ENCODE data around the gene ERC2.
"Not testable (repeated sequence)": the region's sequence is repeated elsewhere in the genome, so short reads cannot be mapped to it uniquely, and the experiment has no call there.

ERC2 gene

DNA sequence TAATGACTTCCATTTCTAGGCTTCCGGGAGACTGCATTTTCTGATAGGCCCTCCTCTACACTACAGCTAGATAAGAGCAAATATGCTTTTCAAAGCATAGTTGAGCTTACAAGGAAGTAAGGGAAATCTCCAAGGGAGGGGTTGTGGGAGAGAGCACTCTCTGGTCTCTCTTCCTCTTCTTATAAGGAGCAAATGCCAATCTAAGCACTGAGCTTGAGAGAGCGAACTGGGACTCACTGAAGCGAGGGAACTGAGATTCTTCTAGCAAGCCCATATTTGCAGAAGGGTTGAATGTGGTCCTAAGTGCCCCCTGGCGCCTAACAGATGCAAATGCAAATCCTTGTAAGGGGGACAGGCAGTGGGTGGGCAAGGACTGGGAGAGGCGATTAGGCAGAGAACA is 164.8 kb downstream of the ERC2 start:
- DNase-seq, result peak; percentile 7

DNA sequence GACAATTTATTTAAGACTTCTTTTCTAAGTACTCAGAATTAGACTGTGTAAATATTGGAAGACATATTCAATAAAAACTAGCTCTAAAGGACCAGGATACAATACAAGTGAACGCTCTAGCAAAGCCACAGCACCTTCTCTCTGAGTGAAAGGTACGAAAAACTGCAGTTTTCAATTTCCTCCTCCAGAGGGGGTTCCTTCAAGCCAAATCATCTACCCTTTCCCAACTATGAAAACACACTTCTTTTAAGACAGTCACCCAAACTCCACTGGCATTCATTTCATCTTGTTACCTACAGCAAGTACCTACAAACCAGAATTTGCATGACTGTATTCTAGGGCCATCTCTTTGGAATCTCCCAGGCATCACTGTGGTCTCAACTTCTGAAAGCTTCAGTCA is 165.8 kb downstream of the ERC2 start:
- no peak for DNase-seq

DNA sequence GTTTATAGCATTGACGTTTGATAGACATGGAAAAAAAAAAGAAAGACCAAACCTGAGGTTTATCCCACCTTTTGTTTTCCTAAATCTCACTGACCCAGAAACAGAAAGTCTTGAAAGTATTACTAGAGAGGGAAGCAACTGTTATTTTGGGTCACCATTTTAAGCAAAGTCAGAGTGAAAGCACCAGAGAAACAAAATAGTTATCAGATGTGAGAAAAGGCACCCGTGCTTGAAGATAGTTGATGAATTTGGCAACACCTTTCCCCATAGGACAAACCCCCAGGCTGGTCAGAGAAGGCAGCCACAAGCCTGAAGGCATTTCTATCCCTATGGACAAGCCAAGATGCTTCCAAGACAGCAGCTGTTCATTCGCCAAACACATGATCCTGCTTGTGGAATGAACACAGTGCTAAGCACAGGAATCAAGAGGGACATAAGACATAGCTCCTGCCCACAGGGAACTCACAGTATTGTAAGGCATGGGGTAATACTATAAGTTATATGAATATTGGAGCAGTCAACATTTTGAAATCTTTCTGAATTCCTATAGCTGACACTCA is 170.9 kb downstream of the ERC2 start:
- no peak for DNase-seq

DNA sequence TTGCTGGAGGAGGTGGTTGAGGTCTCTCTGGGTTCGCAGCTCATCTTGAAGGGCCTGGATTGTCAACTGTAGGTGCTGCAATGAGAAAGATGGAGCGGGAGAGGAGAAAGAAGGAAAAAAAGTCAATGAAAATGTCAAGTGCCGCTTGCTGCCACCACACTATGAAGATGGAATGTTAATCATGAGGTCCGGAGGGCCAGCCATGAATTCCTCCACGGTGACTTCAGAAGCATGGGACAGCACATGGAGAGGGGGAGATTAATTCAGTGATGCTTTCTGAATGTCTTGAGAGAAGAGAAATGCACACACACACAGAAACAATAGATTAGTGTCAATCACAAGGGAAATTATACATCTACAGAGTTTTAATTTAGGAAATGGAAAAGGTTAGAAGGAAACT is 171.9 kb downstream of the ERC2 start:
- DNase-seq, result no peak

DNA sequence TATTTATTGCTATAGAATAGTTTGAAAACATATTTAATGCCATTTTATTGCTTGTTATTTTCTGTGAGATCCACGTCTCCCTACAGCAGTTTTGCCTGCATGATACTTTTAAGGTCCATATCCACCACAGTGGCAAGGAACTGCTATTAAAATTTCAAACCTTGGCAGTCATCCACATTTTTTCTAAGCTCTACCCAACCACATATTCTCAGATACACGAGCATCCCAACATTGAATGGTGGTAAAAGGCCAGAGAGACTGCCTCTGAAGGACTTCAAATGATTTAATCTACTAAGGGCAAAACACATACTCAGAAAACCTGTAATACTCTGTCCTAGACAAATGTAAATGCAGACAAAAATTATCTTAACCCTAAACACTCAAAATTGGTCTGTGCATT is 173.1 kb downstream of the ERC2 start:
- no peak for DNase-seq

DNA sequence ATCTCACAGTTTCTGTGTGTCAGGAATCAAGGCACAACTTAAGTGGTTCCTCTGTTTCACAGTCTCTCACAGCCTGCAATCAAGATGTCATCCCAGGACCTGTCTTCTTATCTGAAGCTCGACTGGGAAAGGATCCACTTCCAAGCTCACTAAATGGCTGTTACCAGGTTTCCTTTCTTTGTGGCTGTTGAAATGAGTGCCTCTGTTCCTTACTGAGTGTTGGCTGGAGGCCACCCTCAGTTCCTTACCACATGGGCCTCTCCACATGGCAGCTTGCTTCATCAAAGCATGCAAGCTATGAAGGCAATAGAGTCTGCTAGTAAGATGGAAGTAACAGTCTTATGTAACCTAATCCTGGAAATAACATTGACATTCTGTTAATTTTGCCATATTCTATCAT is 174.0 kb downstream of the ERC2 start:
- DNase-seq, result no peak

DNA sequence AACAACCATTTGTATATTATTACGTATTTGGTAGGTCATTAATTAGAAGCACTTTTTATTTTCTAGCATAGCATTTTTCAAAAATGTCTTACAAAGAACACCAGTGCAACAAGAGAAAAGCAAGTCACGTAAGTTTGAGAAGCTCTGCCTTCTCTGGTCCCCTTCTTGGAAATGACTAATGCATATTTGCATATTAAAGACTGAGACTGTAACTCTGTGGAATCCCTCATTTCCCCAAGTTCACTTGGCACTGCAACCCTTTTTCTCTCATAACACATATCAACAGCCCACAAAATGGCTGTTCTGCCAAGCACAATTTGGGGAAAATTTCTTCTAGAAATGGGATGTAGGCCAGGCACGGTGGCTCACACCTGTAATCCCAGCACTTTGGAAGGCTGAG is 176.3 kb downstream of the ERC2 start:
- no peak for DNase-seq

DNA sequence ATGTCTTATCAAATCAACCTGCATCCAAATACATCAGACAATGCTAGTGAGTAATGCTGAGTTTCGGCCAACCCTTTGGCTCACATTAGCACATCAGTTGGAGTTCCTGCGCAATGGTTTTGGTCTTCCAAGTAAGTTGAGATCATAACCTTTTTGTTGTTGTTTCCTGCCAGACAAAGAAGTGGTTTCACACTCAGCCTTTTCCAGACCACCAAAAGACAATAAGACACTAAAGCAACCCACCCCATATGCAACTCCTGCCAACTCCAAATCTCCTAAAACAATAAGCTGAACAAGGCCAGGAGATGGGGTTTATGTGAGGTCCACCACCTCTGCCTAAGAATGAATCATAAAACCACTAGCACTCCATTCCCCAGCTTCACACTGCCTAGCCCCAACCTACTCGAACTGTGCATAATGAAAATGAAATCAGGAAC is 177.0 kb downstream of the ERC2 start:
- DNase-seq, result no peak

DNA sequence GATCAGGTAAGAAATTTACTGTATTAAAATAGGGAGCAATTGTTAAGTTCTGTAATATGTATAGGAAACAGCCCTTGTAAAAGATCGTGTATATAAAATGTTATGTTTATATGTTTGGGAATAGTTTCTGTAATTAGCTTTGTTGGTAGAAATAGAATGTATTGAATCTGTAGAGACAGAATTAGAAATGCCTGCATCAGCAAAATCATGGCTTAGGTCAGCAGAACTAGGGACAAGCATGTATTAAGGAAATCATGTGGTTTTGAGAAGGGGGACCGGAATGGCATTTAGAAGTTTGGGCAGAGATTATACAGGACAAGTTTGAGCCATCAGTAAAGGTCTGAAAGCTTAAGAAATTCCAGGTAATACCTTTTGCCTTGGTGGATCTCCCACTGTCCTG is 177.9 kb downstream of the ERC2 start:
- no peak for DNase-seq

DNA sequence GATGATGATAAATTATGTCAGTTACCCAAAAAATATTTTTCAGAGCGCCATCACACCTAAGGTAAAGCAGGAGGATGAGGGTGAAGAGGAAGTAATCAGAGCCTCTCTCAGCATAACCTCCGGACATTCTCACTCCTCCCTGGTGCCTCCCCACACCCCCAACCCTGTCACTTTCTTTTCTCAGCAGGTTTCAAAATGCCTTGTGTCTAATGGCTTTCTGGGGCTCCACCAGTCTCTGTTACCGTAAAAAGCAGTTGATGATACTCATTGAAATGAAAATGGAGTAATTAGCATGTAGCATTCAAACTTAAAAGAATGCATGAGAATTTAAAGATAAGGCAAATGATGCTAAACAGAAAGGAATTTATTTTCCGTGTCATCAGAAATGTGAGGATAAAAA is 180.0 kb downstream of the ERC2 start:
- no peak for DNase-seq

DNA sequence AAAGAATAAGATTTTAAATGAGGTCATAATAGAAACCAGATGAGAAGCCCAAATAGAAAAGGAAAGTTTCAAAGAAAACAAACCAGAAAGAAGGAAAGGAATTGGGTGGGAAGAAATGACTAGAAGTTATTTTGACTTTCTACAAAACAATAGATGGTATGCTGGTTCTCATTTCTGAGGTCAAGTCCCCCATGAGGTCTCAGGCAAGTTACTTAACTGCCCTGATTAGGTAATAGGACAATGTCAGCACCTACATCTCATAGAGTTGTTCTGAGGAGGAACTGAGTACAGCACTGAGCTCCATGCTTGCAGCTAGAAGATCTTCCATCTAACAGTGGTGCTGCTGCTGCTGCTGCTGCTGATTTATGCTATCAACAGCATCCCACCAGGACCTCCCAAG is 185.9 kb downstream of the ERC2 start:
- DNase-seq, result no peak

DNA sequence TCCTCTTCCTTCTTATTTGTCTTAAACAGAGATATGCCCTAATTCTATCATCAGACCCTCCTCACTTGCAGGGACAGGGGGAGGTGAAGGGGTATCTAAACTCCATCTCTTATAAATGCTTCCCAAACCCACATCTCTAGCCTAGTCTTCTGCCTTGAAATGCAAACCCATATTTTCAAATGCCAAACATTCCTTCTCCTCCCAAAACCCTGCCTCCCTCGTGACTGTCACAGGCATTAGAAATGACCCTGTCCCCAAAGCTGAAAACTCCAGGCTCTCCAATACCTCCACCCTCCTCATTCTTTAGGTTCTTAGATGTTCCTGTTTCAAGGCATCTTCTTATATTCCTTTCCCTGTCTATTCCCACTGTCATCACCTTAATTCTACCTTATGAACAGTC is 191.0 kb downstream of the ERC2 start:
- DNase-seq, result no peak

DNA sequence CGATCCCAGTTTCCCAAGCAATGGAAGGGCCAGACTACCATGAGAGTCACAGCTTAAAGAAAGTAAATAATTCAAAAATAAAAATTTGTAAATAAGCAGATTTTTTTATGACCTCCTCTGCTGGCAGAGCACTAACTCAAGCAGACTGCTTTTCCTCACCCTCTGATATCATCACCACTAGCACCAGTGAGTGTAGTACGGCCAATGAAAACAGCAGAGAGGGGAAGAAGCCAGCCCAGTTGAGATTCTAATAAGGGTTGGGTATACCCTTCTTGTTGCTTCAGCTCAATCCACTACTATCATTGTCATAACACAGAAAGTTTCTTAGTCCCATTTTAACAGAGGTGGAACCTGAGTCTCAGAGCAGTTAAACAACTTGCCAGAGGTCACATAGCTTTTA is 193.1 kb downstream of the ERC2 start:
- no peak for DNase-seq

DNA sequence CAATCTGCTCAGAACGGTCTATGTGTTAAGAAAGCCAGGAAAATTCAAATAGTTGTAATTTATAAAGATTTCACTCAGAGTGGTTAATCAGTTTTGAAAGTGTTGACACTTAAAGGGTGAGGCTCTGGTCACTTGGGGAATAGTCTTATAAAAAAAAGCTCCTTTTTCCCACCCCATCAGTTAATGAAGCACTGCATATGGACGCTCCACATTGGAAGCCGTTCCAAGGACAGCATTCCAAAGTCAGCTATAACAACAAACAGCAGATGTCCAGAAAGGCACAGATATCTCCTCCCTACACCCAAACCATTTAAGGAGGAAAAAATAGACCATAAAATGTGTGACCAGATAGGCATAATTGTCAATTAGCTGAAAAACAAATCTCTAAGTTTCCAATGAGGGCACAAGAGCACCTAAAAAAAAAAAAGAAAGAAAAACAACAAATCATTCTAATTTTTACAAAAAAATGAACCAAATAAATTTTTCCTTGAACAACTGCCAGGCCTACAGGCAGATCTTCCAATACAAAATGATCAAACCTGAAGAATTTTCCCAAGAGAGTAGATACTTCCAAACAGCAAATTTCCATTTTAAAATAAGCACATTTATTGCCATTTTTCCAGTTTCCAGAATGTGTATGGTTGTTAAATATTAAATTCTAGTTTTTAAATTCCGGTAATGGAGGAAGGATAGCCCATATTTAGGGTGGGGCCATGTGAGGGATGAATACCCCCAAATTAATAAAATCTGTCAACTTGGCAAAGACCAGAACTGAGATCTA is 198.3 kb downstream of the ERC2 start:
- DNase-seq, result no peak

DNA sequence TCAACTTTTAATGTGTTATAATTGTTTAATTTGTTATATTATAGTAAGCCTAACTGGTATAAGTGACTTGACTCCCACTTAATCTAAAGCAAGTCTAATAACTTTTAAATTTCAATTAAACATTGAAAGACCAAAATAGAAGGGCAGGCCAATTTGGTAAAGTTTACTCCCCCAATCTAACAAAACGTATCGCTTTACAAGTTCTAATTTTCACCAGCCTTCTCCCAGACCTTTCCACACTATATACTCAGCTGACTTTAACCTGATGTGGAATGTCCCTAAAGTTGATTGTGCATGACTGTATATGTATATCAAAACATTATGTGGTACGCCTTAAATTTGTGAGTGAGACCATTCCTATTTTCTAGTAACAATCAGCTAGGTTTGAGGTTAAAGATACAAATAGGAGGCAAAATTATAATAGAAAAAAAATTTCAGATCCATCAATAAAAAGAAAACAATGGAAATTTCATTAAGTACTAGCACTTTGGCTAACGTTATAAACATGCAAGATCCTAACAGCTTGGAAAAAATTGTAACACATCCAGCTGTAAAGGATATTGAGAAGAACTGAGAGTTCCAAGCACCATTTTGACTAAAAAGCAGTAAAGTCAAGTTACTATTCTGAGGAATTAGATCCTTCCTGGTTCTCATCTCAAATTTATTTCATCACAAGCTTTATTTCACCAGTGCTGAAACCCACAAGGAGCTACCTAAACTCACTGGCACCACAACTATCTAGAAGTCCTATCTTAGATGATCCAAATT is 199.5 kb downstream of the ERC2 start:
- no peak for DNase-seq

DNA sequence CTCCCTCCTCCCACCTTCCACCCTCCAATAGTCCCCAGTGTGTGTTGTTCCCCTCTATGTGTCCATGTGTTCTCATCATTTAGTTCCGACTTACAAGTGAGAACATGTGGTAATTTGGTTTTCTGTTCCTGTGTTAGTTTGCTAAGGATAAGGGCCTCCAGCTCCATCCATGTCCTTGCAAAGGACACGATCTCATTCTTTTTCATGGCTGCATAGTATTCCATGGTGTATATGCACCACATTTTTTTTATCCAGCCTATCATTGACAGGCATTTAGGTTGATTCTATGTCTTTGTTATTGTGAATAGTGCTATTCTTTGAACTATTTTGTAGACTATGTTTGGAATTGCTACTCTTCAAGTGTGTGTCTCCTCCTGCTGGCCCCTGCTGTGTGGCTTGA is 206.4 kb downstream of the ERC2 start:
- not testable (repeated sequence) for DNase-seq

DNA sequence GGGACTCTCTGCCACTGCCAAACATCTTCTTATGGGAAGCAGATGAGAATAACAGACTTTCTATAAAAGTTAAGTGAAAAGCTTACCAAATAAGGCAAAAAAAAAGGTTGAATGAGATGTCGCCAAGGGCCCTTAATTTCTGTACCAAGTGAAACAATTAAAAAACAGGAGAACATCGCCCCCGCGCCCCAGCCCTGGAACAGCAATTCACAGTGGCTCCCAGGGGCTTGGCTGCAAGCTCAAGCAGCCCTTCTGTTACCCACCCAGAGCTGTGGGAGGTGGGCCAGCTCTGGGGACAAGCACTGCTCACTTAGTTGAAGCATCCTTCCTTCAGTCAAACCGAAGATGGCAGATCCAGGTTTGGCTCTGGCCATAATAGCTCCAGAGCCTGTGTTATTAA is 208.0 kb downstream of the ERC2 start:
- DNase-seq, result no peak

DNA sequence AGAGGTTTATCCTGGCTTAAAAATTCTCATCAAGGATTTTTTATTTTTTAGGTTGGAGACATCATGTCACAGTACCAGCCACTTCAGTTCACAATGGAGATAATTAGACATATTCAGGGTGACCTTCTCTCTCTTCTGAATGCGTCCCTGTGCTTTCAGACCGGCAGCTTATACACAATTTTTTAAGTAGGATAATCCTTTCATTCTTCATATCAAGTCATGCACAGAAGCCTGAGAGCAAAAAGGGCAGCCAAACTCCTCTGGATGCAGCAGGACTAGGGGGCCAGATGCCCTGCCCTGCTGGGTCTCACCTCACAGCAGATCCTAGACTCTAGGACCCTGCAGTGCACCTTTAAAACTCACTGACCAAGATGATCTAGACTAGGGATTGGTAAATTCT is 210.4 kb downstream of the ERC2 start:
- DNase-seq, result no peak

DNA sequence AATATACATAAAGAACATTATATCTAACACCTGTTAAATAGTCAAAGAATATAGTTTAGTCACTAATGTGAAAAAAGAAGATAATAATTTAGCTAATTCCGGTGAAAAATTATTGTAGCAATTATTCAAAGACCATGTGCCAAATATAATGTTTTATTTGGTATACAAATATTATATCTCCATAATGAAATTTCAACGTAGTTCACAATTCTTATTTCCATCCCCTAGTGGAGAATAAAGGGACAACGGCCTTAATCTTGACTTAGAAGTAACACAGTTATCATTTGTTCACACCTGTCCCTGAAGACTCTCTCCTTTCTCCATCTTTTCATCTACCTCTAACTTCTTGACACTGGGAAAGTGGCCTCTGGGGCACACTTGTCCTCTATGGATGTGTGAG is 213.4 kb downstream of the ERC2 start:
- no peak for DNase-seq

DNA sequence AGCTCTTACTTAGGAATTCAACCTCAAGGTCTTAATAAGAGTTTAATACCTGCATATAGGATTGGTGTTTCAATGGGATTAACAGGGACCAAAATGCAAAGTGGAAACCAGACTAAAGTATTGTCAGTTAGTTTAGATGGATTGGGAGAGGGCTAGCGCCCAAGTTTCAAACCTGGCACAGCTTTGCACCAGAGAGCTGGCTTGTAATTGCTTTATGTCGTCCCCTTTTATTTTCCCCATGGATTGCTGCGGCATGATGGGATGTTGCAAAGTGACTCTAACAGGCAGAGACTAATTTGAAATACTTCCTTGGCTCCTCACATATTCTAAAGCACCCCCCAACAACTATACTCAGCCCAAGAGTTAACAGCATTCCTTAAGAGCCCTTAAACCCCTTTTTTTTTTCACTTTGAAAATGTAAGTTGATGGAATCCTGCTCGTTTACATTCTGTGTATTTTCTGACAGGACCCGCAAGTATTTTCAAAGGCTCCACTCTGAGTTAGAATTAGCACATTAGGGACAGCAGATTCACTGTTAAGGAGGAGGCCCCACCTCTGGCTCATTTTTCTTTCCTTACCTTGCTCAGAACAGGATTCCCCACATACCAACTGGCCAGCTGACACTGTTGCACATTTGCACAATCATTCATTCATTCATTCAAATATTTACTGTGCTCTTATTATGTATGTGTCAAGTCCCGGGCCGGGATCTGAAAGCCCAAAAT is 214.2 kb downstream of the ERC2 start:
- DNase-seq, result no peak

DNA sequence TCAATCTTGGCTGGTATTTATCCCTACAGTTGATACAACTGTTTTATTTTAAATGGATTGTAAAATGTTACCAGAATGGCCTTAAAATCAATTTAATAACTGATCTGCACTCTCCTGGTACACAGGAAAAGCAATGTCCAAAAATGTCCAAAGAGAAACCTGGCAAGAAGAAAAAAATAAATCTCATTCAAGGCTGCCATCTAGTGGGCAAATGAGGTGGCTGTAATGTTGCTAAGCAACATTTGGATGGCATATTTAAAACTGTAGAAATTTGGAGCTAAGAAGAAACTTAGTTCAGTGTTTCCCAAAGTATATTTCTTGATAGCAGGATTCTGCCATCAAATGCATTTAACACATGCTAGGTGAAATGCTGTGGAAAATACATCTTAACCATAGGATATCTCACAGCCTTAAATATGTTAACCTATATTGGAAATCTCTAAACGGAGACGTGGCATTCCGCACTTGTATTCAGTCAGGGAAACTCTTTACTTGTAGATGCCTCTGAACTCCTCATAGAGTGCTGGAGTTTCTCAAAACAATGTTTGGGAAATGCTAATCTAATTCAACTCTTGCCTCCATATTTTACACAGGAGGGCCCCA is 216.8 kb downstream of the ERC2 start:
- peak; percentile 24 for DNase-seq

DNA sequence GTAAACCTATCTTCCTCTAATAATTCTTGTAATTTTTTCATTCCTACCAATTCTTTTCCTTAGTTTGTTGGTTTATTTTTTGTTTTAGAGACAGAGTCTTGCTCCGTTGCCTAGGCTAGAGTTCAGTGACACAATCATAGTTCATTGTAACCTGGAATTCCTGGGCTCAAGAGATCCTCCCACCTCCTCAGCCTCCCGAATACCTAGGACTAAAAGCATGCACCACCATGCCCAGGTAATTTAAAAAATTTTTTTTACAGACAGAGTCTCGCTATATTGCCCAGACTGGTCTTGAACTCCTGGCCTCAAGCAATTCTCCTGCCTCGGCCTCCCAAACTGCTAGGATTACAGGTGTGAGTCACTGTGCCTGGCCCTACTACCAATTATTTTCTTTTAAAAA is 220.2 kb downstream of the ERC2 start:
- no peak for DNase-seq

DNA sequence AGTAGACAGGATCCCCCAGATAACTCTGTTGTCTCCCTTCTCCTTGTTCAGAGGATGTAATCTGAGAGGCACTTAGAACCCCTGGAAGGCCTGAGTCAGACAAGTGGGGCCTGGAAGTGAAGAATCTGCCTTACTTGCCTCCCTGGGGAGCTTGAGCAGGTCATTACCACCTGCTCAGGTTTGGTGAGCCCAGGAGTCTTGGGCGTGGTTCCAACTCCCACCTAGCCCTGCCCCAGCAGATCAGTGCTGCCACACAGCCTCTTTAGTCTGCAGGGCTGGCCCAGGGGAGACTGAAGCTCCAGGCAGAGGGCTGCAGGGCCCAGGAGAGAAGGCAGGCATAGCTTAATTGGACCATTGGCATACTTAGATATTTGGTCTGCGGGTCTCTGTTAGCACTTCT is 230.0 kb downstream of the ERC2 start:
- no peak for DNase-seq

All from CD4-positive, alpha-beta T cell treated with Interleukin-17A for 1 hour (primary cell).